A673 (cell line): ENCODE results near the gene CFAP92. TPM values are rescaled to one million over a fixed set of nuclear protein-coding genes. Genes with fewer than 3 reads are reported as not detected.

Experiments
- BruUV-seq: library from RNA; stranded (reverse); fragments of 400-500 nt; replicated peaks from 2 replicates; lab custom pipeline; 2021; lab: Mats Ljungman, UMichigan
- CTCF ChIA-PET: fragments of 300-600 bp; sonication (Branson Sonifier 250); formaldehyde crosslinking; loops from one replicate; lab custom pipeline; 2022; ENCODE audit warnings: antibody characterized with exemption; lab: Charles Lee
- POLR2A ChIA-PET: fragments of 300-600 bp; sonication (Branson Sonifier 250); formaldehyde crosslinking; loops from one replicate; lab custom pipeline; 2022; ENCODE audit warnings: antibody characterized with exemption; ENCODE audit not compliant: low non-redundant PET; lab: Charles Lee
- DNase-seq: peaks from one replicate; pipeline ENCODE4 v3.0.0-alpha.2; 2015; ENCODE audit warnings: low spot score
- H3K27ac ChIP-seq: fragments of 200-600 bp; sonication (generic); 2 replicates; pipeline ENCODE4 v1.5.1; 2016; ENCODE audit warnings: mixed run types, low read depth, mild to moderate bottlenecking, mixed read lengths, antibody characterized with exemption, low read length; ENCODE audit not compliant: poor library complexity, severe bottlenecking
- H3K27me3 ChIP-seq: fragments of 200-600 bp; sonication (generic); replicated peaks from 2 replicates; pipeline ENCODE4 v1.6.1; 2017; ENCODE audit warnings: mixed run types, low read depth, mild to moderate bottlenecking, mixed read lengths, antibody characterized with exemption, low read length; ENCODE audit not compliant: insufficient read depth, poor library complexity
- H3K36me3 ChIP-seq: fragments of 200-600 bp; sonication (generic); 2 replicates; pipeline ENCODE4 v1.6.1; 2016; ENCODE audit warnings: mixed run types, mild to moderate bottlenecking, mixed read lengths, antibody characterized with exemption, low read length; ENCODE audit not compliant: insufficient read depth, poor library complexity, severe bottlenecking
- H3K4me1 ChIP-seq: fragments of 200-600 bp; sonication (generic); 2 replicates; pipeline ENCODE4 v1.6.1; 2017; ENCODE audit warnings: mixed run types, mild to moderate bottlenecking, mixed read lengths, antibody characterized with exemption, low read length; ENCODE audit not compliant: insufficient read depth, poor library complexity, severe bottlenecking
- H3K4me3 ChIP-seq: fragments of 200-600 bp; sonication (generic); 2 replicates; pipeline ENCODE4 v1.5.1; 2016; ENCODE audit warnings: low read depth, mixed run types, mild to moderate bottlenecking, mixed read lengths, low read length; ENCODE audit not compliant: poor library complexity, severe bottlenecking
- H3K9me3 ChIP-seq: fragments of 200-600 bp; sonication (generic); 2 replicates; pipeline ENCODE4 v1.6.1; 2016; ENCODE audit warnings: mixed run types, low read depth, mild to moderate bottlenecking, mixed read lengths, antibody characterized with exemption, low read length; ENCODE audit not compliant: poor library complexity, severe bottlenecking
- EZH2 ChIP-seq: fragments of 200-600 bp; sonication (generic); IDR thresholded peaks from 2 replicates; pipeline ENCODE4 v1.6.1; 2017; ENCODE audit warnings: borderline replicate concordance, low read depth, mild to moderate bottlenecking, mixed read lengths, antibody characterized with exemption, low read length; ENCODE audit not compliant: poor library complexity, severe bottlenecking
- intact Hi-C: fragments of 100-400 bp; cut with micrococcal nuclease; formaldehyde crosslinking; loops from one replicate; pipeline ENCODE4 v1.10.0; 2022; ENCODE audit not compliant: unreplicated experiment
- total RNA-seq: library from RNA; stranded (reverse); gene quantifications from 2 replicates; pipeline ENCODE4 v1.2.3, GENCODE V29; 2021
- TF ChIP-seq, protein P1 (sequence below): fragments of 300-800, 200-600 bp; sonication (generic); conservative IDR thresholded peaks from 2 replicates; pipeline ENCODE4 v1.5.1; 2017; ENCODE audit warnings: low read depth, mild to moderate bottlenecking, antibody characterized with exemption, low read length, moderate library complexity, mixed read lengths

CFAP92 gene
- total RNA-seq, 1 experiment from 2014 or later: not detected

- peak; percentile 98 for DNase-seq
- ChIA-PET POLR2A (interaction anchor here (0.7 to 0.9 kb wide), 2 partner anchors 211 to 447 kb away, joined by 3 read pairs; no protein-coding TSS in a partner anchor), CTCF (interaction anchor here (0.8 to 2.3 kb wide), 2 partner anchors 199 to 262 kb away, joined by 3 to 6 read pairs; no protein-coding TSS in a partner anchor)
- Histone ChIP-seq H3K27me3 (no peaks in the 10 kb centered on the region), H3K36me3 (peaks cover 19% of the 10 kb centered on the region), H3K9me3 (no peaks in the 10 kb centered on the region), H3K4me1 (peaks cover 10% of the 10 kb centered on the region), H3K27ac (peak within 1 kb of the TSS; percentile 95), H3K4me3 (peak within 1 kb of the TSS; percentile 65)
- BruUV-seq: no TSS peak
- intact Hi-C loops: no loop called here
- TF ChIP-seq EZH2: no peak
- TF ChIP-seq, protein P1, sequence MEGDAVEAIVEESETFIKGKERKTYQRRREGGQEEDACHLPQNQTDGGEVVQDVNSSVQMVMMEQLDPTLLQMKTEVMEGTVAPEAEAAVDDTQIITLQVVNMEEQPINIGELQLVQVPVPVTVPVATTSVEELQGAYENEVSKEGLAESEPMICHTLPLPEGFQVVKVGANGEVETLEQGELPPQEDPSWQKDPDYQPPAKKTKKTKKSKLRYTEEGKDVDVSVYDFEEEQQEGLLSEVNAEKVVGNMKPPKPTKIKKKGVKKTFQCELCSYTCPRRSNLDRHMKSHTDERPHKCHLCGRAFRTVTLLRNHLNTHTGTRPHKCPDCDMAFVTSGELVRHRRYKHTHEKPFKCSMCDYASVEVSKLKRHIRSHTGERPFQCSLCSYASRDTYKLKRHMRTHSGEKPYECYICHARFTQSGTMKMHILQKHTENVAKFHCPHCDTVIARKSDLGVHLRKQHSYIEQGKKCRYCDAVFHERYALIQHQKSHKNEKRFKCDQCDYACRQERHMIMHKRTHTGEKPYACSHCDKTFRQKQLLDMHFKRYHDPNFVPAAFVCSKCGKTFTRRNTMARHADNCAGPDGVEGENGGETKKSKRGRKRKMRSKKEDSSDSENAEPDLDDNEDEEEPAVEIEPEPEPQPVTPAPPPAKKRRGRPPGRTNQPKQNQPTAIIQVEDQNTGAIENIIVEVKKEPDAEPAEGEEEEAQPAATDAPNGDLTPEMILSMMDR: no peak
Measured at GRCh38 chr3:128879125-128879969, 114.5 kb downstream of the CFAP92 start, which contains the start of gene ACAD9. Gene ACAD9 (plus strand): TSS chr3:128879620. CDS start chr3:128879692, 72 bp downstream.

- H3K27me3 ChIP-seq: no peaks in the 10 kb centered on the region
- peak overlapping the region; percentile 95 for H3K27ac ChIP-seq
- DNase-seq: peak; percentile 46
- CTCF ChIA-PET: interaction anchor here (0.8 to 2.3 kb wide), 2 partner anchors 198 to 261 kb away, joined by 3 to 6 read pairs; no protein-coding TSS in a partner anchor
- H3K36me3 ChIP-seq: peaks cover 13% of the 10 kb centered on the region
- no peaks in the 10 kb centered on the region for H3K9me3 ChIP-seq
- POLR2A ChIA-PET: interaction anchor here (0.9 kb wide), 1 partner anchor 448 kb away, joined by 3 read pairs; no protein-coding TSS in a partner anchor
- intact Hi-C loops: no loop called here
- peak overlapping the region; percentile 65 for H3K4me3 ChIP-seq
- TF ChIP-seq EZH2: no peak
- TF ChIP-seq, protein P1: no peak
- peaks cover 10% of the 10 kb centered on the region for H3K4me1 ChIP-seq
- TSS peak; percentile 90 for BruUV-seq
Measured at GRCh38 chr3:128878556-128879124, 115.2 kb downstream of the CFAP92 start.

DNA sequence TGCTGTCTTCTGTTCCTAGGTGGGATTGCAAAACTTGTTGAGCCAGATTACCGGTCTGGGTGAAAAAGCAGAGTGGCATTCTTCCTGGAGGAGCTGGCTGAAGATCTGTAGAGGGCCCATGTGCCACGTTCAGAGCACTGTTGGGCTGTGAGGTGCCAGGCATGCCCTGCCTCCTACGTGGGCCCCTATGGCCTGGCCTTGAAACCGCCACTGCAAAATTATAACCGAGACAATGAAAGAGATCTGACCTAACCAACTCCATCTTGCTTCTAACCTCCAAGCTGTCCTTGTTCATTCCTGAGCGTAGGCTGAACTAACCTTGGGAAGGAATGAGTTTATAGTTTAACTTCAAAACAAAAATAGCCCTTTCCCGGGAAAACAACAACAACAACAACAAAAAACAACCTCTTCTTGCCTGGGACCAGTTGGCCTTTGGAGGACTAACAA lies 115.8 kb downstream of the CFAP92 start:
- POLR2A ChIA-PET: no interaction called here
- Histone ChIP-seq H3K36me3 (peaks cover 11% of the 10 kb centered on the region), H3K4me3 (peak overlapping the region; percentile 65), H3K27ac (peak overlapping the region; percentile 95), H3K27me3 (no peaks in the 10 kb centered on the region), H3K4me1 (peaks cover 10% of the 10 kb centered on the region), H3K9me3 (no peaks in the 10 kb centered on the region)
- intact Hi-C loops: no loop called here
- TF ChIP-seq, protein P1: no peak
- CTCF ChIA-PET: interaction anchor here (2.3 kb wide), 1 partner anchor 198 kb away, joined by 6 read pairs; no protein-coding TSS in a partner anchor
- no peak for DNase-seq
- BruUV-seq: no TSS peak
